Fibroblast of lung (primary cell): ENCODE measurements around the gene LONP2.

Experiments
- EZH2 ChIP-seq: IDR thresholded peaks from 2 replicates; pipeline ENCODE4 v1.5.1; 2012; ENCODE audit warnings: low read length, control low read depth, mild to moderate bottlenecking; ENCODE audit errors: missing control alignments
- TF ChIP-seq, protein P1 (sequence below), 2 donors: IDR thresholded peaks in 1 of 2; conservative IDR thresholded peaks in 1 of 2; 1 replicate in 1 of 2; 2 replicates in 1 of 2; pipeline ENCODE4 v1.5.1; 2011 to 2012; ENCODE audit warnings: low read length in 2 of 2, control low read depth in 1 of 2, inconsistent platforms in 1 of 2, low read depth in 1 of 2, mild to moderate bottlenecking in 1 of 2

DNA sequence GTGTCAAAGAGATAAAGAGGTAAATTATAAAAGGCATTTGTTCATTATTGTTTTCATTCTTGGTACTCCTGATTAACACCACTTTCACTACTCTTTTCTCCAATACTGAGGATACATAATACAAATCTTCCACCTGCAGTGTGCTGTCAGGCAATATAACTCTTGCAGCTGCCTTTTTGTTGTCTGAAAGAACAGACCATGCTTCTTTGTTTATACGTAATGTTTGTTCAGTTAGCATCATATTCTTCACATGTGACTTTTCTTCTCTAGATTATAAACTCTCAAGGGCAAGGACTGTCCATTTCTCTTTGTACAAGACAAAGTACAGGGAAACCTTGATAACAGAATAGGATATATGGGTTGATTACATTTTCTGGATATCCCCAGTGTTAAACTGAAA, 17.5 kb downstream of the LONP2 start:
- TF ChIP-seq, protein P1, sequence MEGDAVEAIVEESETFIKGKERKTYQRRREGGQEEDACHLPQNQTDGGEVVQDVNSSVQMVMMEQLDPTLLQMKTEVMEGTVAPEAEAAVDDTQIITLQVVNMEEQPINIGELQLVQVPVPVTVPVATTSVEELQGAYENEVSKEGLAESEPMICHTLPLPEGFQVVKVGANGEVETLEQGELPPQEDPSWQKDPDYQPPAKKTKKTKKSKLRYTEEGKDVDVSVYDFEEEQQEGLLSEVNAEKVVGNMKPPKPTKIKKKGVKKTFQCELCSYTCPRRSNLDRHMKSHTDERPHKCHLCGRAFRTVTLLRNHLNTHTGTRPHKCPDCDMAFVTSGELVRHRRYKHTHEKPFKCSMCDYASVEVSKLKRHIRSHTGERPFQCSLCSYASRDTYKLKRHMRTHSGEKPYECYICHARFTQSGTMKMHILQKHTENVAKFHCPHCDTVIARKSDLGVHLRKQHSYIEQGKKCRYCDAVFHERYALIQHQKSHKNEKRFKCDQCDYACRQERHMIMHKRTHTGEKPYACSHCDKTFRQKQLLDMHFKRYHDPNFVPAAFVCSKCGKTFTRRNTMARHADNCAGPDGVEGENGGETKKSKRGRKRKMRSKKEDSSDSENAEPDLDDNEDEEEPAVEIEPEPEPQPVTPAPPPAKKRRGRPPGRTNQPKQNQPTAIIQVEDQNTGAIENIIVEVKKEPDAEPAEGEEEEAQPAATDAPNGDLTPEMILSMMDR (conservative IDR thresholded peaks at IDR 0.05 in 1 of 2, IDR thresholded peaks at IDR 0.05 in 1 of 2; ENCODE audit: low read depth in 1 of 2, low read length in 2 of 2): no peak
- TF ChIP-seq EZH2: no peak
